ENCODE results near the gene BAIAP2L2.
"Not testable (repeated sequence)": the region's sequence is repeated elsewhere in the genome, so short reads cannot be mapped to it uniquely, and the experiment has no call there.

- TF ChIP-seq POLR2A (IDR thresholded peaks at IDR 0.05; ENCODE audit: low read depth, low read length); FOS (IDR thresholded peaks at IDR 0.05; ENCODE audit: low read depth, low read length); BHLHE40 (IDR thresholded peaks at IDR 0.05; ENCODE audit: low read depth, low read length); CTCF (conservative IDR thresholded peaks at IDR 0.05; ENCODE audit: low read depth, low read length); USF2 (IDR thresholded peaks at IDR 0.05; ENCODE audit: low read depth, low read length); MXI1 (IDR thresholded peaks at IDR 0.05; ENCODE audit: borderline replicate concordance, low read depth, low read length): not testable (repeated sequence)
These were observed 72.9 kb downstream of the BAIAP2L2 start for GRCh38 chr22:38037367-38038150.

Measured in IMR-90 (cell line).